H1 (cell line): ENCODE data around the gene RNASE1. TPM values are rescaled to one million over a fixed set of nuclear protein-coding genes. Genes with fewer than 3 reads are reported as not detected.

Experiments used
- EP300 ChIP-seq, 2 experiments: IDR thresholded peaks; 1 replicate in 1 of 2; 2 replicates in 1 of 2; pipeline ENCODE4 v1.6.1; 2011 to 2012; ENCODE audit warnings: low read depth in 2 of 2, low read length in 2 of 2, mild to moderate bottlenecking in 2 of 2, borderline replicate concordance in 1 of 2, inconsistent platforms in 1 of 2, moderate library complexity in 1 of 2
- FOSL1 ChIP-seq: IDR thresholded peaks from 2 replicates; pipeline ENCODE4 v1.6.1; 2011; ENCODE audit warnings: mild to moderate bottlenecking, low read depth, low read length, moderate library complexity; ENCODE audit not compliant: insufficient read depth
- HDAC2 ChIP-seq, 2 experiments: fragments of 300-600 bp in 1 of 2; sonication (generic) in 1 of 2; IDR thresholded peaks; 2 replicates each; pipeline ENCODE4 v1.6.1; 2011 to 2012; ENCODE audit warnings: low read depth in 2 of 2, low read length in 2 of 2, mild to moderate bottlenecking in 2 of 2, moderate library complexity in 2 of 2, borderline replicate concordance in 1 of 2, inconsistent platforms in 1 of 2
- KDM5A ChIP-seq: fragments of 200-600 bp; IDR thresholded peaks from 2 replicates; pipeline ENCODE4 v1.7.1; 2012; ENCODE audit warnings: mild to moderate bottlenecking, low read length, inconsistent platforms, mixed read lengths
- MAX ChIP-seq: IDR thresholded peaks from 2 replicates; pipeline ENCODE4 v1.6.1; 2012; ENCODE audit warnings: inconsistent platforms
- SP1 ChIP-seq: IDR thresholded peaks from 2 replicates; pipeline ENCODE4 v1.6.1; 2011; ENCODE audit warnings: low read depth, low read length
- SP2 ChIP-seq: IDR thresholded peaks from 2 replicates; pipeline ENCODE4 v1.6.1; 2012; ENCODE audit warnings: mild to moderate bottlenecking, low read length, inconsistent platforms
- TEAD4 ChIP-seq: IDR thresholded peaks from 2 replicates; pipeline ENCODE4 v1.6.1; 2012; ENCODE audit warnings: low read depth, low read length, inconsistent platforms, mixed read lengths
- polyA plus RNA-seq, 7 experiments: library from polyadenylated mRNA; depleted of rRNA in 3 of 7; stranded (reverse) in 5 of 7; unstranded in 2 of 7; fragments of >200 nt in 5 of 7; fragments of 200-250 nt in 2 of 7; gene quantifications; 1 replicate in 5 of 7; 2 replicates in 1 of 7; 4 replicates in 1 of 7; pipeline versions ENCODE4 v1.2.1 to v1.2.3, GENCODE V29; 2011 to 2013; ENCODE audit warnings: missing spikeins in 2 of 7, mixed read lengths in 2 of 7
- total RNA-seq: library from RNA; stranded (reverse); fragmentation: NEBNext Ultra II Directional; extraction: Animal tissue kit (Norgen Biotek cat#: 25700); gene quantifications from 2 replicates; pipeline ENCODE4 v1.2.1, GENCODE V29; 2021

RNASE1 gene
- total and polyA plus RNA-seq, 2 of the 8 experiments (the other 6 are each of a cell fraction or from before 2014, with no cell fraction given), result 2.2 to 13.4 TPM

GRCh38 chr14:20820063-20820904 lies 17.6 kb upstream of the RNASE1 start (continued):
- TF ChIP-seq TEAD4 (no peak), EP300 (IDR thresholded peaks at IDR 0.05; ENCODE audit: borderline replicate concordance in 1 of 2, low read depth in 2 of 2, low read length in 2 of 2) (0 out of 3 replicates have a peak, but pooled peaks of 1 of the 2 experiments have one; percentile 57), HDAC2 (IDR thresholded peaks at IDR 0.05; ENCODE audit: borderline replicate concordance in 1 of 2, low read depth in 2 of 2, low read length in 2 of 2) (peak in 1 of 2 experiments; percentile 55; a peak in 1 of 4 replicates), MAX (peak; percentile 15; the same call in 1 of the 2 replicates), KDM5A (no peak), FOSL1 (no peak), SP1 (peak; percentile 72), SP2 (no peak)
